DMS153 treated with DMSO at 0.1 percent for 48 hours (cell line): ENCODE measurements around the gene GLIS1.

Source experiments
- DNase-seq: peaks from one replicate; lab custom pipeline; 2025; ENCODE audit not compliant: unreplicated experiment; lab: John Stamatoyannopoulos, UW

Gene GLIS1

DNA sequence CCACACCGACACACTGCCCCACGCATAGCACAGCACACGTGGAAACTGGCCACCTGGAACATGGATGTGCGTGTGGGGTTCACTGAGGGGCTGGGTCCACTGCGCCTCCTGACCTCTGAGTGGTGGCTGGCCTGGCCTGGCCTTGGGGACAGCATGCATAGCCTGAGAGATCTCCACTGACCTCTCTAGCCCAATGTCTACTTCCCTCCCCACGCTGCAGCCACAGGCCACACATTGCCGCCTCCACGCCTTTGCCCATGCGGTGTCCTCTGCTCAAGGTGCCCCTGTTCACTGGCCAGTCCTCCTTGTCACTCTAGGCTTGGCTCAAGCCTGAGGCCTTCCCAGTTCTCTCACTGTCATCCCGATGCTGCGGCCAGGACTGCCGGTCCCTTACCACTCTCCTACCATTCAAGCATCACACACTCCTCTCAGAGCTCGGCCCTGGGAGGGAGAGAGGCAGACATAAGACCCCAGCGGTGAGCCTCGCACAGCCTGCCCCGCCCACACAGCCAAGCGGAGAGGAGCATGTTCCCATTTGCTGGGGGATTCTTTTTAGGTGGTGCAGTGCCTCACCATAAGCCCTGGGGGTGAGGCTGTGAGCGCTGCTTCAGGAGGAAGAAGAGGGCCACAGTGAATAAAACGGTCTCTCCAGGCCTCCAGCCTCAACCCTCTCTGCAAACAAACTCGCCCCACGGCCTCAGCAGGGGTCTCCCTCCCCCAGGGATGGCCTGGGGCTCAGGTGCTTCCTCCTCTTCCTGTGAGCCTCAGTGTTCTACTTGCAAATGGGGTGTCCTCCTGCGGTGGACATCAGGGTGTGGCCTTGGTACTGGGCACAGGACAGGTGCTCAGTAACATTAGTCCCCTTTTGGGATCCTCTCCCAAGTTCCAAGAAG lies 199.0 kb downstream of the GLIS1 start:
- DNase-seq, result no peak

GRCh38 chr1:53539226-53539625 lies 199.7 kb downstream of the GLIS1 start:
- DNase-seq, result no peak

DNA sequence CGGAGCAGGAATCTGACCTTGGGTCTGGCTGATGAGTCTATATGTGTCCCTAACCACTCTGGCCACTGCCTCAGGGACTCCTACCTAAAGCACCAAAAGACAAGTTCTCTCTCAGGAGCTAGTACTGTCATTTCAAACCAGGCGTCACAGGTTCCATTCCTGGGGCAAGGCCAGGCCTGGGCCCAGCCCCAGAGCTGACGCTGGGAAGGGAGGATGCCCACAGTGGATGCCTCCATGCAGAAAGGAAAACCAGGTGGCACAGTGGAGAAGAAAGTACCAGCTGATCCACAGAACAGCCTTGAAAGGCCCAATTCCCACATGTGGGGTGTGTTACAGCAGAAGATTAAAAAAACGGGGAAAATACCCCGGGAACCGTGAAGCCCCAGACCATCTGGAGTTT lies 202.4 kb downstream of the GLIS1 start:
- DNase-seq, result no peak

GRCh38 chr1:53535846-53536245 lies 203.1 kb downstream of the GLIS1 start:
- no peak for DNase-seq

GRCh38 chr1:53535226-53535625 lies 203.7 kb downstream of the GLIS1 start:
- DNase-seq, result no peak

DNA sequence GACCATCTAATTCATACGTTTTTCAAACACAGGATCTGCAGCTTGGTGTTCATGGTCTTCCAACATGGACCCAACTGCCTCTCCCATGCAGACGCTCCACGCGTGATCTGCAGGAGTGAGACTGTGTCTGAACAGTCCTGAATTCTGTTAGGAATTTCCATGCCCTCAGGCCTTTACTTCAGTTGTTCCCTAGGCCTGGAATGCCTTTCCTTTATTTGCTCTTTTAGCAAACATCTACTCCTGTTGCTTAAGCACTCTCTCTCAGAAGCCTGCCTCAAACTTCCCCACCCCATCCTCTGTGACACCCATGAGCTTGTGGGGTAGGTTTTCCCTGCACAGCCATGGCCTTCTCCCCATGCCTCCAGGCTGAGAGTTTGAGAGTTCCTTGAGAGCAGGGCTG lies 206.1 kb downstream of the GLIS1 start:
- DNase-seq, result no peak

- no peak for DNase-seq
Observed at GRCh38 chr1:53532377-53532776, 206.6 kb downstream of the GLIS1 start.

DNA sequence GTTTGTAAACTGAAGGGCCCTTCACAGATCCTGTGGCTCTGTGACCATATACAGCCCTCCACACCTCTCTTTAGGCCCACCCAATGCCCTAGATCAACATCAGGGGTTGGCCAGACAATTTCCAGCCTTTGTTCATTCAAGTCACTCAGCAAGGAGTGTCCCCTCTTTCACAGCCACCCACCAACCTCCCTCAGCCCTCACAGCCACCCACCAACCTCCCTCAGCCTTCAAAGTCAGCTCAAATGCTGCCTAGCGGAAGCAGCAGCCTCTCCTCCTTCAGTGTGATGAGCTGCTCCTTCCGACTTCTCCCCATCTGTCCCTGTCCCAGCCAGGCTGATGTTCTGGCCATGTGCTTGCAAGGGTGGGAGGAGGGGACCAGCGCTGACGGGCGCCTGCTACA lies 208.4 kb downstream of the GLIS1 start:
- no peak for DNase-seq

GRCh38 chr1:53529555-53529954 lies 209.4 kb downstream of the GLIS1 start:
- no peak for DNase-seq

GRCh38 chr1:53527368-53527767 lies 211.6 kb downstream of the GLIS1 start:
- DNase-seq, result no peak

GRCh38 chr1:53526451-53527101 lies 212.4 kb downstream of the GLIS1 start:
- DNase-seq, result peak; percentile 62

- DNase-seq, result no peak
Observed at GRCh38 chr1:53525595-53525994, 213.4 kb downstream of the GLIS1 start.

GRCh38 chr1:53524428-53525375 lies 214.3 kb downstream of the GLIS1 start:
- DNase-seq, result no peak

DNA sequence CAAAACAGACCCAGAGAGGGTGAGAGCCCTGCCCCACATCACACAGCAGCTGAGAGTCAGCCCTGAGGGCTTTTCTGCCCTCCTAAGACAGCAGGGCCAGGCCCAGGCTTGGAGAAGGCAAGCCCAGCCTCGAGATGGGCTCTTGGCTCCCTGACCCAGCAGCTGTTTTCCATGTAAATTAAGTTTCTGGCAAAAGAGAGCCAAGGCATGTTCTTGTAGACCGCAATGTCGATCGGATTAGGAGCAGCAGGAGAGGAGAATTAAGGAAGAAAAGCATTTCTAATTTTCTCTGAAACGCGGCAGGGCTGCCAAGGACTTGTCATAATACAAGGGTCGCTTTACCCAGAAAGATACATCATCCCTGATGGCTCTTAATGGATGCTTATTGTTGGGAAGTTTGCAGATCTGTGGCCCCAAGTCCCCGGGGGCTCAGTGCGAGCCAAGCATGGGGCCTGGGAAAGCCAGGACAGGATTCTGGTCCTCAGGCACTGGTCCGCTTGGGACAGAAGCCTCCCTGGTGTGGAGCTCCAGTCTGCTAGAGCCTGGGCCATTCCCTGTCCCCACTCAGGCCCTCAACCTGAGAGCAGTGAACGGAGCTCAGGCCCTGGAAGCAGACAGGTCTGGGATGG lies 216.9 kb downstream of the GLIS1 start:
- no peak for DNase-seq

DNA sequence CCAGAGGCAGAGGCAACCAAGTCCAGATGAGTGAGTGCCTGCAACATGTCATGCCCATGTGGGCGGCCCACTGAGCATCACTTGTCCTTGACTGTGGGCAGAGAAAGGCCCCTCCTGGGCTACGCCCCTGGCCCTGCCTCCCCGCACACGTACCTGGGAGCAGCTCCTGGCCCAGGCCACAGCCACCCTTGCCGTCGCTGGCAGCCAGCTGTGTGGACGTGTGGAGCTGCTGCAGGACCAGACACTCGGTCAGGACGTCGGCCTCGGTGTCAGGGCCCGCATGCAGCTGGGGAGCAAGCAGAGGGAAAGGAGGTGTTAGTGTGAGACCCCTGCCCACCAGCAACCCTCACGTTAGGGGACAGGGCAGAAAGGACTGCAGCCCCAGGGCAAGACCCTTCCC lies 218.5 kb downstream of the GLIS1 start:
- no peak for DNase-seq

DNA sequence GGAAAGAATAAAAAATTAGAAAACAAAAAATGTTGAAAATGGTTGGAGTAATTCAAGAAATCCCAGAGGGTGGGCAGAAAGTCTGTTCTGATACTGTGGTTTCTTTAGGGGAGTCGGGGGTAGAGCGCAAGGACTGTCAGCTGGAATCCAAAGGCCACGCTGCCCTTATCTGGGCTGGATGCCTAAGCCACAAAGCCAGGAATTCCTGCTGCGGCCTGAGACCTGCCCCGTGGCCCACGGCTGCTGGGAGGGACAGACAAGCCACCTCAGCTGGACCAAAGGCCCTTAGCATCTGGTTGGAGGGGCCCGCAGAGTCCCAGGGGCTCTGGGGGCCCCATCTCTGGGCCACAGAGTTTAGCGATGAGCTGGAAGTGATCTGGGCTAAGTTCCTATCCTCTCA lies 219.5 kb downstream of the GLIS1 start:
- no peak for DNase-seq

- DNase-seq, result no peak
Observed at GRCh38 chr1:53518775-53519174, 220.2 kb downstream of the GLIS1 start.

DNA sequence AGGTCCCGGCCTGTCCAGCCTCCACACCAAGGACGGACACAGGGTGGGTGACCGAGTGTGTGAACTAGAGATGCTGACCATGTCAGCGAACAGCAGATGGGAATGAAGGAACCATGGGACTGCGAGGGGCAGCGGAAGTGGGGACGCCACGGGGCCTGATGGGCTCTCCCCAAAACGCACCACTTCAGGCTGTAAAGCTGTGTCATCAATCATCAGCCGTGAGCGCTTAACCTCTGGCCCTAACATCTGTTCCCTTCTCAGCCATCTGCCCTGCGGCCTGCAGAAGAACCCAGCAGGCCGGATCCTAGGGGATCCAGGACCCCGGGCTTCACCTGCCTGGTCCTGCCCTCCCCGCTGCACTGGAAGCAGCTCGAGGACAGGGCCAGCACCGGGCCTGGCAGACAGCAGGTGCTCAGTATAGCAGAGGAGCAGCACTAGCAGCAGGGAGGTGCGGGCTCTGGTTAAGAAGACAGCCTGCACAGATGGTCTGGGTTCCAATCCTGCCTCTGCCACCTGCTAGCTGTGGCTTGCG lies 221.1 kb downstream of the GLIS1 start:
- no peak for DNase-seq

DNA sequence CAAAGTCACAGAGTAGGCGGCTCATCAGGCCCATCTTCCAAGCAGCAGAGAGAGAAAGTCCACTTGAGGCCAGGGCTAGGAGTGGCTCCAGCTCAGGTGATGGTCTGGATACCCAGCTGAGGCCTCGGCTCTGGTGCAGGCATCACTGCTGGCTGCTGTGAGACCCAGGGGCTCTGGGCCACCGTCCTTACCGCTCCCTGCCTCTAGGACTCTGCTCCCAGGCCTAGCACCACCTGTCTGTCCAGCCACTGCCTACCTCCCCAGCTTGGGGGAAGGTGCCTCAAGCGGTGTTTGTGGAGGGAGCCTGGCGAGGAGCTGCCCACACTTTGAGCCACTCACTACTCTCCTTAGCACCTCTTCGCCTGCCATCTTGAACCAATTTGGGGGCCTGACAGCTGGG lies 221.9 kb downstream of the GLIS1 start:
- DNase-seq, result no peak

DNA sequence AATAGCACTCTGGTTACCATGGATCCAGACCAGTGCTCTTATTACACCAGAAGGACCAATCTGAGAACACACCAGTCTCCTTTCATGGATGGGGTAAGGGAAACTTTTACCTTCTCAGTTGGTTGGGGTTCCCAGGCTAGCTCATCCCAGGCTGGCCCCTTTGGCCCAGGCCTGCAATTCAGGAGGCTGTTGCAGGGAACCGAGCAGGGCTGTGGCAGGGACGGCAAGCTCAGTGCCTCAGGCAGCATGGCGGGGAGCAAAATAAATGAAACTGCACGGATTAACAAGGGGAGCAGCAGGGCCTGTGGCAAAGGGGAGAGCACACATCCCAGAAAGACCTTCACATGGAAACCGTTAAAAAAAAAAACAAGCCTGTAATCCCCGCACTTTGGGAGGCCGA lies 222.8 kb downstream of the GLIS1 start:
- no peak for DNase-seq

DNA sequence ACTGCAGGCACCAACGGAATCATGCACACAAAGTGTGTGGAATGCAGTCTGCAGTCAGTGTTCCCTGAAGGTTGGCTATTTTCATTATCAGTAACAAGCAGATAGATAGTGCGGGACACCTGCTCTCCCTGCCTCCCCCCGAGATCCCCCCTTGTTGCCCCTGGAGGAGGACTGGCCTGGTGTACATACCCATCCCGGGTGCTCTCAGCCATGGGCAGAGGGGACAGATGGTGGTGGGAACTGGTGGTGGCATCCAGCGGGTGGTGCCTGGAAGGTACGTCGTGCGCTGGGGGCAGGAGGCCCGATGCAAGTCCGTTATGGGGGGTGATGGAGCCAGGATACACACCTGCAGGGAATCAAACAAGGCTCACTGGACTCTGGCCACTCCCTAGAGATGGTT lies 224.5 kb downstream of the GLIS1 start:
- no peak for DNase-seq
